Stimulated activated effector memory CD8-positive, alpha-beta T cell treated with anti-CD3 and anti-CD28 coated beads, Interleukin-12 subunit alpha, Interleukin-12 subunit beta, amount 100 ng/mL, for 72 hours (primary cell): ENCODE data around the gene WAPL.

Experiments
- ATAC-seq: fragments of 150-1000 bp; cut with Tn5 transposase; 2 replicates; pipeline ENCODE4 v1.10.0; 2021
- DNase-seq, 2 donors: peaks; one replicate each; pipeline ENCODE4 v3.0.0; 2021 to 2022; ENCODE audit warnings: low spot score in 2 of 2
- H3K27ac Mint-ChIP-seq: one replicate; pipeline ENCODE4 v1.8.0; 2022; ENCODE audit warnings: mild to moderate bottlenecking, mixed read lengths
- H3K36me3 Mint-ChIP-seq: one replicate; pipeline ENCODE4 v1.8.0; 2022; ENCODE audit warnings: mild to moderate bottlenecking, mixed read lengths
- H3K4me1 Mint-ChIP-seq: one replicate; pipeline ENCODE4 v1.8.0; 2022; ENCODE audit warnings: mixed read lengths
- H3K4me3 Mint-ChIP-seq: one replicate; pipeline ENCODE4 v1.8.0; 2022; ENCODE audit warnings: mild to moderate bottlenecking, mixed read lengths
- H3K9me3 Mint-ChIP-seq: one replicate; pipeline ENCODE4 v1.8.0; 2022; ENCODE audit warnings: mixed read lengths

WAPL gene

DNA sequence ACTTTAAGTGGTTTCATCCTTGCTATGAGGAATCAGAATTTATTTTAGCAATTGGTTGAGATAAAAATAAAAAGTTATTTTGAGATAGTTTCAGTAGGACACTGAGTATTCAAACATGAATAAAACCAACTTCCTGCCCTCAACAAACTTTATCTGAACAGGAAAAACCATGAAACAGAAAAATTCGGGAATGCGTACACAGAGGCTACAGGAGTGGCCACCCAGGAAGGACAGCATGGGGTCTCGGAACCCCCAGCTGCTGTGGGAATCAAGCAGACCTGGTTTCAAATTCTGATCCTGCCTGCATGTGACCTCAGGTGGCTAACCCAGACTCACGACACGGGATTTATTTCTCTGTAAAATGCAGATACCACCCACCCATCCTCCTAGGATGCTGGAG is 106.0 kb downstream of the WAPL start:
- no peaks in the 10 kb centered on the region for H3K36me3 Mint-ChIP-seq
- H3K4me1 Mint-ChIP-seq, result peaks cover 20% of the 10 kb centered on the region
- DNase-seq, result no peak
- H3K9me3 Mint-ChIP-seq, result peaks cover 6% of the 10 kb centered on the region
- H3K27ac Mint-ChIP-seq, result no peak overlapping the region
- ATAC-seq, result no peak
- H3K4me3 Mint-ChIP-seq, result no peak overlapping the region

DNA sequence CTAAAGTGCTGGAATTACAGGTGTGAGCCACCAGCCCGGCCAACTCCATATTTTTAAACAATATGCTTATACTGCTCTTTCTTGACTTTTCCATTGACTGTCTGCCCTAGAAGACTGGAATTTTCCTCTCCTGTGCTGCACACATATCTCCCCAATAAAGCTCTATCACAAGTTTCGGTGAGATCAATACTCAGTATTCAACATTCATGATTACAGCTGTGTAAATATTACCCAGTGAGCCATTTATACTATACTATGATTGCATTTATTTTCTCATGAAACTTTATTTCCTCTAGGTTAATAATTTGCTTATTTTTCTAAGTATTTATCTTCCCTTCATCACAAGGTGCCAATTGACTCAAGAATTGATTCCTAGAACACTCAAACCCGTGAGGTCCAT is 106.5 kb downstream of the WAPL start:
- Mint-ChIP-seq H3K4me3 (no peak overlapping the region), H3K27ac (no peak overlapping the region), H3K36me3 (no peaks in the 10 kb centered on the region), H3K9me3 (peaks cover 6% of the 10 kb centered on the region), H3K4me1 (peaks cover 22% of the 10 kb centered on the region)
- no peak for DNase-seq
- no peak for ATAC-seq

DNA sequence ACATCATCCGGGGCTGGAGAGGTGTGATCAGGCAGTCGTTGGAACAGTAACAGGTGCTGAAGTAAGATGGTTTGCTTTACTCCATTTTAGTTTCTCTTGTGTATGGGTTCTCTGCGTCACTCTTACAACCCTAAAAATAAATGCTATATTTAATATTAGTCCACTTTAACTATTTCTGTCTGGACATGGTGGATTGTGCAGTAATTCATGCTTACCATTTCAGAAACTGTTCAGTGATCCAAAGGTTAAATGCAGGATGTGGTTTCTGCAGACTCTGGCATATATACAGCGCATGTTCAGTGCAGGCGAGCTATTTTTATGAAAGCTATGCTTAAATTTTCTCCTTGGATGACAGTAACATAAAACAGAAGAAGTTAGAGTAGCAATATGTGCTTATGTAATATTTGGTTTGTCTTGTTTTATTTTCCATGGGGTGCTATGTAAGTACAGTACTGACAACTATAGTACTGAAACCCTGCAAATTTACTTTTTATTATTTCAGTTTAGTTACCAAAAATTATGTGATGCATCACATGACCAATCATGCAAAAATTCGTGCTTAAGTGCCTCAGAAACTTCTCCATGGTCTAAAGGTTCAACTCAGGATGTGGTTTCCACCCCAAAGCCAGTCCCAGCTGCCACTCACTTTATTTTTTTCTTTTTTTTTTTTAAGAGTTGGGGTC is 108.4 kb downstream of the WAPL start:
- peak; percentile 69 for ATAC-seq
- Mint-ChIP-seq H3K4me3 (peak overlapping the region; percentile 50), H3K27ac (peak overlapping the region; percentile 92), H3K4me1 (peaks cover 22% of the 10 kb centered on the region), H3K9me3 (peaks cover 6% of the 10 kb centered on the region), H3K36me3 (no peaks in the 10 kb centered on the region)
- no peak for DNase-seq

DNA sequence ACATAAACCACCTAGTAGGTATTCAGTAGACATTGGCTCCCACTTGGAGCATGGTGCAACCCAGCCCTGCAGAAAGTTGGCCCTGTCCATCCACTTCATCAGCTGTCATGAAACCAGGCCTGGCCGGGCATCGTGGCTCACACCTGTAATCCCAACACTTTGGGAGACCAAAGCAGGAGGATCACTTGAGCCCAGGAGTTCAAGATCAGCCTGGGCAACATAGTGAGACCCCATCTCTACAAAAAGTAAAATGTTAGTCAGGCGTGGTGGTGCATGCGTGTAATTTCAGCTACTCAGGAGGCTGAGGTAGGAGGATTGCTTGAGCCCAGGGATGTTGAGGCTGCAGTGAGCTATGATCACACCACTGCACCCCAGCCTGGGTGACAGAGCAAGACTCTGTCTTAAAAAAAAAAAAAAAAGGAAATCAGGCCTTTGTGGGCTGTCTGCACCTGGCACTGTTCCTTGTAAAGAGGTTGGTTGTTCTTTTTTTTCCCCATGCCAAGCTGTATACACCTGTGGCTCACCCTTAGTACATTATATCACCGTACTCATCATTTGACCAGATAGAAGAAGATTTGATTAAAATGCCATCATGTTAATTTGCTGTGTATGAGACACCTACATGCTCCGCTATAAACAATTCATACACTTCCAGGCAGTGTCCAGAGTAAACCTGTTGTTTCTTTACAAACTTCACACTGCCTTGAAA is 109.6 kb downstream of the WAPL start:
- DNase-seq (no peak), ATAC-seq (peak; percentile 43)
- peaks cover 22% of the 10 kb centered on the region for H3K4me1 Mint-ChIP-seq
- H3K27ac Mint-ChIP-seq, result peak overlapping the region; percentile 92
- H3K9me3 Mint-ChIP-seq, result peaks cover 6% of the 10 kb centered on the region
- peak overlapping the region; percentile 50 for H3K4me3 Mint-ChIP-seq
- no peaks in the 10 kb centered on the region for H3K36me3 Mint-ChIP-seq

DNA sequence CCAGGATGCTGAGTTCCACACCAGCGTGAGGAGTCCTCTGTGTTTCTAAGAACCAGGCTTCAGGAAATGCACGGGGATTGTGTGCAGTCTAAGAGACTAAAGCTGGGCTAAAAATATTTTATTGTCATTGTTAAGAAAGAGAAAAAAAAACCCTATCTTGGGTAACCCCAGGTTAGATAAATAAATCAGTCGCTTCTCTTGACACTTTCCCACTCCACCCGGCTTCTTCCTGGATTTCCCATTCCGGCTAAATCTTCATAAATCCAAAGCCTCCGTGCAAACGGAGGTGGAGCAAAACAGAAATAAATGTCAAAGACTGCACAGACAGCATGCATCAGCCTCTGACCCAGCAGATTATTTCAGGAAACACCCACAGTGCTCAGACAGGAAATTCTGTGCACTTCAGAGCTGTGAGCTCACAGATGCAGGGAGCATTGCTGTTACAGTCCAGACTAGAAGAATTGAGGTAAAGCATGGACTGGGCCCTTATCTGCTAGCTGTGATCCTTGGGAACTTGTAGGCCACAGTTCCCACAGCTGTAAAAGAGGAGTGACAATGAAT is 110.2 kb downstream of the WAPL start:
- DNase-seq (peak in 1 of 2 donors; percentile 60), ATAC-seq (peak; percentile 88)
- Mint-ChIP-seq H3K4me1 (peaks cover 22% of the 10 kb centered on the region), H3K9me3 (peaks cover 6% of the 10 kb centered on the region), H3K4me3 (peak overlapping the region; percentile 50), H3K36me3 (no peaks in the 10 kb centered on the region), H3K27ac (peak overlapping the region; percentile 92)

DNA sequence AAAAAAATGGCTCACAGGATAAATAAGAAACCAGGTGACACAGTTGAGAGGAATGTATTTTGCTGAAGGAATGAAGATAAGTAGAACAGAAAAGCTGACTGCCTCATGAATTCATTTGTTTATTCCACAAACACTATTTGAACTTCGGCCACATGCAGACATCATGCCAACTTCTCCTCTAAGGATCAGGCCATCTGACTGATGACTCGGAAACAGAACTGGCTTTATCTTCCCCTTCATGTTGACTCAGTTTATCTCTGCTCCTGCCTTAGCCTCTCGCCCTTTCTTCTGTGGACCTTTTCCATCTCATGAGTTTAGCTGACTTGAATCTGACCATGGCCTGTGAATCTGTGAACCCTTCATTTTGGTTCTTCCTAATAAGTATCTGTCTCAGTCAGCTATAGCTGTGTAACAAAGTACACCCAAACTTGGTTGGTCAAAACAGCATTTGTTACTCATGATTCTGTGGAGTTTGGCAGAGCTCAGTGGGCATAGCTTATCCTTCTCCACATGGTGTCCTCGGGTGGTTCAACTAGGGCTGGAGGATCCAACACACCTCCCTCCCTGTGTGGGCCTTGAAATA is 111.0 kb downstream of the WAPL start:
- H3K36me3 Mint-ChIP-seq, result no peaks in the 10 kb centered on the region
- H3K27ac Mint-ChIP-seq, result peak overlapping the region; percentile 92
- peak overlapping the region; percentile 50 for H3K4me3 Mint-ChIP-seq
- ATAC-seq (no peak), DNase-seq (no peak)
- H3K4me1 Mint-ChIP-seq, result peaks cover 22% of the 10 kb centered on the region
- peaks cover 6% of the 10 kb centered on the region for H3K9me3 Mint-ChIP-seq

DNA sequence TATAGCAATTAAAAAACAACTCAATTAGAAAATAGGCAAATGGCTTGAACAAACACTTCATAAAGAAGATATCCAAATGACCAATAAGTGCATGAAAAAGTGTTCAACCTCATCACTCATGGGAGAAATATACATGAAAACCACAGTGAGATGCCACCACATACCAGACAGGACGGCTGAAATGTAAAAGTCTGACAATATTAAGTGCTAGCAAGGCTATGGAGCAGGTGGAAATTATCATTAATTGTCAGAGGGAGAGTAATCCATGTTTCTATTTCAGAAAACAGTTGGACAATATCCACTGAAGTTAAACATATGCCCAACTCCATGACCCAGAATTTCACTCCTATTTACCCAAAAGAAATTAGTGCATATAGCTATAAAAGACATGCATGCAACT is 112.4 kb downstream of the WAPL start:
- H3K4me1 Mint-ChIP-seq, result peaks cover 22% of the 10 kb centered on the region
- H3K9me3 Mint-ChIP-seq, result peaks cover 6% of the 10 kb centered on the region
- DNase-seq (no peak), ATAC-seq (no peak)
- H3K4me3 Mint-ChIP-seq, result no peak overlapping the region
- H3K36me3 Mint-ChIP-seq, result no peaks in the 10 kb centered on the region
- no peak overlapping the region for H3K27ac Mint-ChIP-seq

DNA sequence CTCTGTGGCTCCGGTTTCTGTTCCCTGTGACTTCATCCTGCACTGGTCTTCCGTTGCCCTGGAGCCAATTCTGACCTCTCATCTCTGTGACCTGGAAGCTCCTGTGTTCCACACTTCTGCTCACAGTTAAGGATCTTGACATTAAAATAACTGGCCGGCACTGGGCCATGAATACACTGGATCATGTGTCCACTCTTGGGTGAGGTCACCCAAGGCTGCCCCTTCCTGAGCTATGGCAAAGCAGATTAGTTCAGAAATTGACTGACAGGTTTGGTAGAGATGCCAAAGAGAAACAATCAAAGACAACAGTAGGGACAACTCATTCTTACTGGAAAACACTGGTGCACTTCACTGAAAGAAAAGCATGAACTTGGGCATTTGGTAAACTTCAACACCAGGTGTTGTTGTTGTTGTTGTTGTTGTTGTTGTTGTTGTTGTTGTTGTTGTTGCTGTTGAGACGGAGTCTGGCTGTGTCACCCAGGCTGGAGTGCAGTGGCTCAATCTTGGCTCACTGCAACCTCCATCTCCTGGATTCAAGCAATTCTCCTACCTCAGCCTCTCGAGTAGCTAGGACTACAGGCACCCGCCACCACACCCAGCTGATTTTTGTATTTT is 118.3 kb downstream of the WAPL start:
- Mint-ChIP-seq H3K4me3 (no peak overlapping the region), H3K27ac (no peak overlapping the region), H3K4me1 (peaks cover 20% of the 10 kb centered on the region), H3K36me3 (no peaks in the 10 kb centered on the region), H3K9me3 (no peaks in the 10 kb centered on the region)
- DNase-seq (no peak), ATAC-seq (no peak)

DNA sequence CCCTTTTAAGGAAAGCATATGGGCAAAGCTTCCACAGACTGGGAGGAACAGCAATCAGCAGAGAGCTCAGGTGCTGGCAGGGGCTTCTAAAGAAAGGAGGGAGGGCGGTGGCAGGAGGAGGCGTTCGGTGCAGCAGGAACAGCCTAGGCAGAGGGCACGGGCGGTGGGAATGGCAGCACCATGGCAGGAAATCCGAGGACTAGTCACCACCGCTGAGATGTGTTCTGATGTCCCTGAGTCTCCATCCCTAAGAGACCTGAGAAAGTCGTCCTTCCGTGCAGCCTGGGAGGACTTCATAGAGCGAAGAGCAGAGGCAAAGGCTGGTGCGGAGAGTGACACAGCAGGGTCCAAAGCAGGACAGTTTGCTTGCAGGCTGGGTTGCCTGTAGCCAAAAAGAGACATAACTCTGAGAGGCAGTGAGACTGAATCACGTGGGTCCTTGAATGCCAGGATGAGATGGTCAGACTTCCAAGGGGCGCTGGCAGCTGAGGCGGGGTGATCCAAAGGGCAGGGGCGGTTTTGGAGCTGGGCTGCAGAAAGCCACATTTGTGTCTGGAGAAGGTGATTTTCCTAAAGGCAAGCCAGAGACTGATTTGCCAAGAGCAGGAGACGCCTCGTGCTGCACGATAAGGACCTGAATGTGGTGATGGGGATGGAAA is 119.2 kb downstream of the WAPL start:
- Mint-ChIP-seq H3K36me3 (no peaks in the 10 kb centered on the region), H3K9me3 (no peaks in the 10 kb centered on the region), H3K4me3 (peak overlapping the region; percentile 81), H3K4me1 (peaks cover 20% of the 10 kb centered on the region), H3K27ac (no peak overlapping the region)
- no peak for ATAC-seq
- no peak for DNase-seq

DNA sequence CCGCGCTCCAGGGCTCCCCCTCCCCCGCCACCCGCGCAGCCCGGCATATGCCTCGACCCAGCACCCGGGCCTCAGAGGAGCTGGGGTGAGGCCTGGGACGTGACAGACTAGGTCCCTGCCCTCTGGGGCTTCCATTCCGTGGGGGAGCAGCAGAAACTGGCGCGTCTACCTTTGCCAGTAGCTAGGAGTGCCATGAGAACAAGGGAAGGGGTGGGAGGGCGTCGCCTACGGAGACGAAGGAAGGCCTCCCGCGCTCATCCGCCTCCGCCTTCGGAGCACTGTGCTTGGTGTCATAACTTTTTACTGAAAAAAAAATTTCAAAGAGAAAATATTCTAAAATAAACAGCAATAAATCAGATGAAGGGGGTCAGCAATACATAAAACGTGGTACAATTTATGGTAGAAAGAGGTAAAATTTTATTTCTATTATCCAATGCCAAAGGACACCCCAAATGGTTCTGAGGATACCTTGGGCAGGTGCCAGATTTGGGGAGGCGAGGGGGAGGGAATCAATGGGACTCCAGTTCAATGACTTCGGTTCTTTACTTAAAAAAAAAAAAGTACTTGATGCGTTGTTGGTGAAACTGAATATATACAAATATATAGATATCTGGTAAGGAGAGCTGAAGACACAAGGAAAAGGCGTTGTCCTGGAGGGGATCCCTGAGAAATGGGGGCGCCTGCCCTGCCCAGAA is 119.9 kb downstream of the WAPL start:
- no peaks in the 10 kb centered on the region for H3K36me3 Mint-ChIP-seq
- peaks cover 20% of the 10 kb centered on the region for H3K4me1 Mint-ChIP-seq
- peak overlapping the region; percentile 78 for H3K27ac Mint-ChIP-seq
- no peaks in the 10 kb centered on the region for H3K9me3 Mint-ChIP-seq
- H3K4me3 Mint-ChIP-seq, result peak overlapping the region; percentile 81
- no peak for DNase-seq
- ATAC-seq, result no peak

DNA sequence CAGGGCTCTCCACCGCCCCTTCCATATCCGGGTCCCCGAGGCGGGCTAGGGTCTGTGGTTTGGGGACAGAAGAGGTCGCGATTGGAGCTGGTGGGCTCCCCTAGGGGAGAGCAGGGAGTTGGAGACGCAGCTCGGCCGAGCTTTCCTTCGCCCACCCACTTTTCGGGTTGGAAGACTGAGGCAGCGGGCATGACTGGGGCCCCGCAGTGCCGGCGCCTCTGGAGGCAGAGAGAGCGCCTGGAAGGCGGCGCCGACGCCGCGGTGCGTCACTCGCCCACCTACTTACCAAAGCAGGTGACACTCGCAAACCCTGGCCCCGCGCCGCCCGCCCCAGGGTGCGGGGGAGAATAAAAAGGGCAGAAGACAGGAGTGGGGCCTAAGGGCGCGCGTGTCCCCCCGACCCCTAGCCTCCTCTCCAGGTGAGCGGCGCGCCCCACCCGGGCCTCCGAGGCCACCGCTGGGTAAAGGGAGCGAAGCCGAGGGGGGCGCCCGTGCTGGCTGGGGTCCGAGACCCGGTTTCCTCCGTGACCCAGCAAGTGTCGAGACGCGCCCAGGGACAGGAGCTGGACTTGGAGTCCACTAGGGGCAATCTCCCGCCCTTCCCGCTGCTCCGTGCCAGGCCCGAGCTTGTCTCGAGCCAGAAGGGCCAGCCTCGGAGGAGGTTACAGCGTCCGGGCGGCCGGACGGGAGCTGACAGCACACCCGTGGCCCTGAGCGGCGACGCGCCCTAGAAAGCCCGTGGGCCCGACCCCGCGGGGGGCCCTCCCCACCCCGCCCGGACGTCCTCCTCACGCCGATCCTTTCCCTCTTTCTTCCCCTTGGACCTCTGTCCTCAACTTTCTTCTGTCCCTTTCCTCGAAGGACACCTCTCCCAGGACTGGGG is 120.6 kb downstream of the WAPL start:
- no peaks in the 10 kb centered on the region for H3K36me3 Mint-ChIP-seq
- peaks cover 20% of the 10 kb centered on the region for H3K4me1 Mint-ChIP-seq
- peak overlapping the region; percentile 81 for H3K4me3 Mint-ChIP-seq
- DNase-seq, result peak; percentile 55 to 84
- H3K27ac Mint-ChIP-seq, result peak overlapping the region; percentile 78
- H3K9me3 Mint-ChIP-seq, result no peaks in the 10 kb centered on the region
- ATAC-seq, result peak; percentile 78

DNA sequence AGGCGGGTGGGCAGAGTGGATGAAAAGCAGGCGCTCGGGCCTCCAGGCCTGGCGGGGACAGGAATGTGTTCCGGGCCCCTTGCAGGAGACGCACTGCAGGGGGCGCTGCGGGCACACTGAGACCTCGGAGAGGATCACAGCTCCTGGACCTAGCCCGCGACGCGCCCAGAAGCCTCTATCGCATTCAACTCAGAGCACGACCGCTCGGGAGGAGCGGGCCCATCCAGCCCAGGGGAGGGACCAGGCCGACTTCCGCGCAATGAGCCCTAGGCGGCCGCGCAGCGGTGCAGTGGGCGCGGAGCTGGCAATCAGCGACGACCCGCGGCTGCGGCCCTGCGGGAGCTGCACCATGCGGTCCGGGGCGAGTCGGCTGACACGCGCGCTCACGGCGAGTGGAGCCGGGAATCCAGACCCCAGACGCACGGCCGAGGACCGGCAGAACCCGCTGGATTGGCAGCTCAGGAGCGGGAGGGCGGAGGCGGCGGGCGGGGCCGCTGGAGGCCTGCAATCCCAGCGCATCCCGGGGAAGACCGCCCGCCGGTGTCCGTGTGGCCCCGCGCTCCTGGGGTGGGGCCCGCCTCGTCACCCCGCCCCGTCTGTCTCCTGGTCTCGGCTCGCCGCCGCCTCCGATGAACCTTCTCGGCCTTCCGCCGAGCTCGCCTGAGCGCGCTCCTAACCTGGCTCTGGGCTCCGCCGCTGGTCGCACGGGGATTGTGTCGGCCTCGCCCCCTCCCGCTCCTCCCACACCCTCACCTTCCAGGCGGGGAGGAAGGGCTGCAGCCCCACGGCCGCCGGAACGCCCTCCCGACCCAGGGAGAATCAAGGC is 121.5 kb downstream of the WAPL start:
- Mint-ChIP-seq H3K36me3 (no peaks in the 10 kb centered on the region), H3K9me3 (no peaks in the 10 kb centered on the region), H3K4me3 (peak overlapping the region; percentile 81), H3K4me1 (peaks cover 20% of the 10 kb centered on the region), H3K27ac (peak overlapping the region; percentile 88)
- DNase-seq, result peak; percentile 94 to 96
- peak; percentile 96 for ATAC-seq

DNA sequence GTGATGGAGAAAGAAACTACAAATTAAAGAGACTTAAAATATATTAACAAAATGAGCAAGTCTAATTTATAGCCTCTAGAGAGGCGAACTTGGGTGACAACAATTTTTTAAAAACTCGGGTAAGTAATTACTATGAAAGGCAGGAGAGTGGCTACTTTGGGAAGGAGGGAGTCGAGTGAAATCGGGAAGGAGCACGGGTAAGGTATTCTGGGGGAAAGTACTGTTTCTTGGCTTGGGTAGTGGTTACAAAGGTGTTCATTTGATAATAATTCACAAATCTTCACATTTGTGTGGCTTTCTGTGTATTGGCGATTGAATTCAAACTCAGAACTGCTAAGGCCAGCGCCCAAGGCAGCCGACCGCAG is 122.1 kb downstream of the WAPL start:
- Mint-ChIP-seq H3K4me1 (peaks cover 20% of the 10 kb centered on the region), H3K36me3 (no peaks in the 10 kb centered on the region), H3K4me3 (peak overlapping the region; percentile 81), H3K27ac (peak overlapping the region; percentile 88), H3K9me3 (no peaks in the 10 kb centered on the region)
- no peak for ATAC-seq
- no peak for DNase-seq
